OCI-LY1 (cell line): ENCODE data around the gene NUFIP1.

Source experiments
- H2AFZ ChIP-seq: fragments of 200-600 bp; sonication (generic), shearing (Covaris generic); 2 replicates; pipeline ENCODE4 v1.6.0; 2014; ENCODE audit warnings: antibody characterized with exemption, mild to moderate bottlenecking, low read length
- H3F3A ChIP-seq: fragments of 200-600 bp; sonication (generic), shearing (Covaris generic); 2 replicates; pipeline ENCODE4 v1.6.0; 2014; ENCODE audit warnings: mild to moderate bottlenecking, antibody characterized with exemption, low read length, moderate library complexity; ENCODE audit not compliant: insufficient read depth
- H3K27ac ChIP-seq: fragments of 200-600 bp; sonication (generic); 2 replicates; pipeline ENCODE4 v1.5.1; 2014; ENCODE audit warnings: low read length, mixed run types, mild to moderate bottlenecking, low read depth; ENCODE audit not compliant: poor library complexity, severe bottlenecking
- H3K27me3 ChIP-seq: fragments of 200-600 bp; sonication (generic); 2 replicates; pipeline ENCODE4 v1.6.0; 2014; ENCODE audit warnings: antibody characterized with exemption, mild to moderate bottlenecking, low read length, moderate library complexity; ENCODE audit not compliant: insufficient read depth
- H3K36me3 ChIP-seq: fragments of 200-600 bp; sonication (generic); 2 replicates; pipeline ENCODE4 v1.6.1; 2014; ENCODE audit warnings: mild to moderate bottlenecking, antibody characterized with exemption, low read length, moderate library complexity, mixed read lengths; ENCODE audit not compliant: insufficient read depth
- H3K4me1 ChIP-seq: fragments of 200-600 bp; sonication (generic); 2 replicates; pipeline ENCODE4 v1.5.1; 2014; ENCODE audit warnings: mild to moderate bottlenecking, low read length, moderate library complexity; ENCODE audit not compliant: insufficient read depth, severe bottlenecking
- H3K4me2 ChIP-seq: fragments of 200-600 bp; sonication (generic), shearing (Covaris generic); 2 replicates; pipeline ENCODE4 v1.6.1; 2014; ENCODE audit warnings: low read length
- H3K4me3 ChIP-seq: fragments of 200-600 bp; sonication (generic); 2 replicates; pipeline ENCODE4 v1.5.1; 2014; ENCODE audit warnings: low read length, low read depth, mild to moderate bottlenecking, mixed read lengths; ENCODE audit not compliant: poor library complexity, severe bottlenecking
- H3K79me2 ChIP-seq: fragments of 200-600 bp; shearing (Covaris generic); 2 replicates; pipeline ENCODE4 v1.6.1; 2016; ENCODE audit warnings: mixed run types, low read length, mixed read lengths; ENCODE audit not compliant: insufficient read depth
- H3K9ac ChIP-seq: fragments of 200-600 bp; sonication (generic), shearing (Covaris generic); 2 replicates; pipeline ENCODE4 v1.6.1; 2014; ENCODE audit warnings: mild to moderate bottlenecking, low read length, mixed read lengths
- H3K9me2 ChIP-seq: fragments of 200-600 bp; sonication (generic), shearing (Covaris generic); 2 replicates; pipeline ENCODE4 v1.6.1; 2014; ENCODE audit warnings: low read depth, mild to moderate bottlenecking, low read length, mixed read lengths
- H3K9me3 ChIP-seq: fragments of 200-600 bp; shearing (Covaris generic); 2 replicates; pipeline ENCODE4 v1.6.1; 2014; ENCODE audit warnings: low read length, mixed read lengths
- H4K20me1 ChIP-seq: fragments of 200-600 bp; sonication (generic), shearing (Covaris generic); 2 replicates; pipeline ENCODE4 v1.6.0; 2016; ENCODE audit warnings: mild to moderate bottlenecking, low read length; ENCODE audit not compliant: insufficient read depth
- CTCF ChIP-seq: fragments of 200-600 bp; sonication (generic), shearing (Covaris generic); IDR thresholded peaks from 2 replicates; pipeline ENCODE4 v1.5.1; 2017; ENCODE audit warnings: mild to moderate bottlenecking, antibody characterized with exemption, low read length, moderate library complexity, mixed read lengths
- EZH2 ChIP-seq: fragments of 200-600 bp; sonication (generic), shearing (Covaris generic); IDR thresholded peaks from 2 replicates; pipeline ENCODE4 v1.8.0; 2017; ENCODE audit warnings: borderline replicate concordance, mixed run types, mild to moderate bottlenecking, antibody characterized with exemption, low read length, moderate library complexity, mixed read lengths

The NUFIP1 gene

GRCh38 chr13:44967704-44968433, 21.4 kb downstream of the NUFIP1 start:
- H3K9me3 ChIP-seq = 0 out of 2 replicates have a peak, but pooled peaks cover 7% of the 10 kb centered on the region
- peaks cover 72% of the 10 kb centered on the region for H3K36me3 ChIP-seq
- no peak overlapping the region for H2AFZ ChIP-seq
- no peak for TF ChIP-seq CTCF
- TF ChIP-seq EZH2 = no peak
- no peak overlapping the region for H3K9ac ChIP-seq
- no peak overlapping the region for H3K4me2 ChIP-seq
- H4K20me1 ChIP-seq = no peaks in the 10 kb centered on the region
- no peaks in the 10 kb centered on the region for H3K4me1 ChIP-seq
- H3K79me2 ChIP-seq = no peaks in the 10 kb centered on the region
- no peaks in the 10 kb centered on the region for H3K27me3 ChIP-seq
- H3K4me3 ChIP-seq = no peak overlapping the region
- no peaks in the 10 kb centered on the region for H3F3A ChIP-seq
- H3K27ac ChIP-seq = no peak overlapping the region
- no peaks in the 10 kb centered on the region for H3K9me2 ChIP-seq

GRCh38 chr13:44961997-44962396, 27.3 kb downstream of the NUFIP1 start:
- no peaks in the 10 kb centered on the region for H3K4me1 ChIP-seq
- H3K27ac ChIP-seq = no peak overlapping the region
- no peak for TF ChIP-seq EZH2
- no peak for TF ChIP-seq CTCF
- no peaks in the 10 kb centered on the region for H3K79me2 ChIP-seq
- H3K4me2 ChIP-seq = no peak overlapping the region
- no peak overlapping the region for H3K4me3 ChIP-seq
- no peaks in the 10 kb centered on the region for H3F3A ChIP-seq
- H3K27me3 ChIP-seq = no peaks in the 10 kb centered on the region
- H3K36me3 ChIP-seq = peaks cover 84% of the 10 kb centered on the region
- H4K20me1 ChIP-seq = no peaks in the 10 kb centered on the region
- peaks cover 18% of the 10 kb centered on the region for H3K9me3 ChIP-seq
- no peak overlapping the region for H2AFZ ChIP-seq
- no peak overlapping the region for H3K9ac ChIP-seq
- H3K9me2 ChIP-seq = no peaks in the 10 kb centered on the region

GRCh38 chr13:44955406-44955805, 33.9 kb downstream of the NUFIP1 start:
- Histone ChIP-seq H3K36me3 (peaks cover 28% of the 10 kb centered on the region; the same call in 1 of the 2 replicates), H3K4me3 (no peak overlapping the region), H3K9ac (no peak overlapping the region), H3K79me2 (no peaks in the 10 kb centered on the region), H3K4me2 (no peak overlapping the region), H3K27ac (no peak overlapping the region), H3K4me1 (no peaks in the 10 kb centered on the region), H3K9me2 (no peaks in the 10 kb centered on the region), H2AFZ (no peak overlapping the region), H3K27me3 (no peaks in the 10 kb centered on the region), H3K9me3 (no peaks in the 10 kb centered on the region), H3F3A (no peaks in the 10 kb centered on the region), H4K20me1 (no peaks in the 10 kb centered on the region)
- no peak for TF ChIP-seq EZH2
- TF ChIP-seq CTCF = no peak
